OCI-LY1 (cell line): Measurements from ENCODE around the gene PMAIP1.

Source experiments
- H2AFZ ChIP-seq: fragments of 200-600 bp; sonication (generic), shearing (Covaris generic); 2 replicates; pipeline ENCODE4 v1.6.0; 2014; ENCODE audit warnings: antibody characterized with exemption, mild to moderate bottlenecking, low read length
- H3F3A ChIP-seq: fragments of 200-600 bp; sonication (generic), shearing (Covaris generic); 2 replicates; pipeline ENCODE4 v1.6.0; 2014; ENCODE audit warnings: mild to moderate bottlenecking, antibody characterized with exemption, low read length, moderate library complexity; ENCODE audit not compliant: insufficient read depth
- H3K27ac ChIP-seq: fragments of 200-600 bp; sonication (generic); 2 replicates; pipeline ENCODE4 v1.5.1; 2014; ENCODE audit warnings: low read length, mixed run types, mild to moderate bottlenecking, low read depth; ENCODE audit not compliant: poor library complexity, severe bottlenecking
- H3K27me3 ChIP-seq: fragments of 200-600 bp; sonication (generic); 2 replicates; pipeline ENCODE4 v1.6.0; 2014; ENCODE audit warnings: antibody characterized with exemption, mild to moderate bottlenecking, low read length, moderate library complexity; ENCODE audit not compliant: insufficient read depth
- H3K36me3 ChIP-seq: fragments of 200-600 bp; sonication (generic); 2 replicates; pipeline ENCODE4 v1.6.1; 2014; ENCODE audit warnings: mild to moderate bottlenecking, antibody characterized with exemption, low read length, moderate library complexity, mixed read lengths; ENCODE audit not compliant: insufficient read depth
- H3K4me1 ChIP-seq: fragments of 200-600 bp; sonication (generic); 2 replicates; pipeline ENCODE4 v1.5.1; 2014; ENCODE audit warnings: mild to moderate bottlenecking, low read length, moderate library complexity; ENCODE audit not compliant: insufficient read depth, severe bottlenecking
- H3K4me2 ChIP-seq: fragments of 200-600 bp; sonication (generic), shearing (Covaris generic); 2 replicates; pipeline ENCODE4 v1.6.1; 2014; ENCODE audit warnings: low read length
- H3K4me3 ChIP-seq: fragments of 200-600 bp; sonication (generic); 2 replicates; pipeline ENCODE4 v1.5.1; 2014; ENCODE audit warnings: low read length, low read depth, mild to moderate bottlenecking, mixed read lengths; ENCODE audit not compliant: poor library complexity, severe bottlenecking
- H3K79me2 ChIP-seq: fragments of 200-600 bp; shearing (Covaris generic); 2 replicates; pipeline ENCODE4 v1.6.1; 2016; ENCODE audit warnings: mixed run types, low read length, mixed read lengths; ENCODE audit not compliant: insufficient read depth
- H3K9ac ChIP-seq: fragments of 200-600 bp; sonication (generic), shearing (Covaris generic); 2 replicates; pipeline ENCODE4 v1.6.1; 2014; ENCODE audit warnings: mild to moderate bottlenecking, low read length, mixed read lengths
- H3K9me2 ChIP-seq: fragments of 200-600 bp; sonication (generic), shearing (Covaris generic); 2 replicates; pipeline ENCODE4 v1.6.1; 2014; ENCODE audit warnings: low read depth, mild to moderate bottlenecking, low read length, mixed read lengths
- H3K9me3 ChIP-seq: fragments of 200-600 bp; shearing (Covaris generic); 2 replicates; pipeline ENCODE4 v1.6.1; 2014; ENCODE audit warnings: low read length, mixed read lengths
- H4K20me1 ChIP-seq: fragments of 200-600 bp; sonication (generic), shearing (Covaris generic); 2 replicates; pipeline ENCODE4 v1.6.0; 2016; ENCODE audit warnings: mild to moderate bottlenecking, low read length; ENCODE audit not compliant: insufficient read depth
- EZH2 ChIP-seq: fragments of 200-600 bp; sonication (generic), shearing (Covaris generic); IDR thresholded peaks from 2 replicates; pipeline ENCODE4 v1.8.0; 2017; ENCODE audit warnings: borderline replicate concordance, mixed run types, mild to moderate bottlenecking, antibody characterized with exemption, low read length, moderate library complexity, mixed read lengths
- TF ChIP-seq, protein P1 (sequence below): fragments of 200-600 bp; sonication (generic), shearing (Covaris generic); IDR thresholded peaks from 2 replicates; pipeline ENCODE4 v1.5.1; 2017; ENCODE audit warnings: mild to moderate bottlenecking, antibody characterized with exemption, low read length, moderate library complexity, mixed read lengths

Gene PMAIP1

DNA sequence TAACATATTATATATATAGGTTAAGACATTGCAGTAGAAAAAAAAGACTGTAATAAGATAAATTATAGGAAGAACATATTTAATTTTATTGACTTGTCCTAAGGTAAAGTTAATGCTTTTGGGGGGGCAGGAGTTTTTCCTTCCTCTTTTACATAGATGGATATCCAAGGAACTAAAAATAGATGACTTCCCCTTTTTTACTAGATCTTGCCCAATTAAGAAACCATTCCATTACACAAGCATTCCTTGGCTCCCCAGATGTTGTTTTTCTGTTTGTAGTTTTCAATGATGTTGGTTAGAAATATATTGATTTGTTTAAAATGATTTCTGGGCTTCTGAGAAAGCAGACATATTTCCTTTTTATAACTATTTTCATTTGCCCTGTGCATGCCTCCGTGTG lies 22.4 kb upstream of the PMAIP1 start:
- H3K4me1 ChIP-seq, result peaks cover 60% of the 10 kb centered on the region
- H4K20me1 ChIP-seq, result no peaks in the 10 kb centered on the region
- TF ChIP-seq, protein P1, sequence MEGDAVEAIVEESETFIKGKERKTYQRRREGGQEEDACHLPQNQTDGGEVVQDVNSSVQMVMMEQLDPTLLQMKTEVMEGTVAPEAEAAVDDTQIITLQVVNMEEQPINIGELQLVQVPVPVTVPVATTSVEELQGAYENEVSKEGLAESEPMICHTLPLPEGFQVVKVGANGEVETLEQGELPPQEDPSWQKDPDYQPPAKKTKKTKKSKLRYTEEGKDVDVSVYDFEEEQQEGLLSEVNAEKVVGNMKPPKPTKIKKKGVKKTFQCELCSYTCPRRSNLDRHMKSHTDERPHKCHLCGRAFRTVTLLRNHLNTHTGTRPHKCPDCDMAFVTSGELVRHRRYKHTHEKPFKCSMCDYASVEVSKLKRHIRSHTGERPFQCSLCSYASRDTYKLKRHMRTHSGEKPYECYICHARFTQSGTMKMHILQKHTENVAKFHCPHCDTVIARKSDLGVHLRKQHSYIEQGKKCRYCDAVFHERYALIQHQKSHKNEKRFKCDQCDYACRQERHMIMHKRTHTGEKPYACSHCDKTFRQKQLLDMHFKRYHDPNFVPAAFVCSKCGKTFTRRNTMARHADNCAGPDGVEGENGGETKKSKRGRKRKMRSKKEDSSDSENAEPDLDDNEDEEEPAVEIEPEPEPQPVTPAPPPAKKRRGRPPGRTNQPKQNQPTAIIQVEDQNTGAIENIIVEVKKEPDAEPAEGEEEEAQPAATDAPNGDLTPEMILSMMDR, result no peak
- no peak for TF ChIP-seq EZH2
- H3K9me2 ChIP-seq, result no peaks in the 10 kb centered on the region
- no peaks in the 10 kb centered on the region for H3K27me3 ChIP-seq
- no peaks in the 10 kb centered on the region for H3K79me2 ChIP-seq
- H3K4me2 ChIP-seq, result no peak overlapping the region
- peak overlapping the region; percentile 2 for H3K27ac ChIP-seq
- H2AFZ ChIP-seq, result no peak overlapping the region
- no peak overlapping the region for H3K4me3 ChIP-seq
- peaks cover 6% of the 10 kb centered on the region; the same call in 1 of the 2 replicates for H3F3A ChIP-seq
- H3K9me3 ChIP-seq, result no peaks in the 10 kb centered on the region
- H3K36me3 ChIP-seq, result no peaks in the 10 kb centered on the region
- H3K9ac ChIP-seq, result no peak overlapping the region

DNA sequence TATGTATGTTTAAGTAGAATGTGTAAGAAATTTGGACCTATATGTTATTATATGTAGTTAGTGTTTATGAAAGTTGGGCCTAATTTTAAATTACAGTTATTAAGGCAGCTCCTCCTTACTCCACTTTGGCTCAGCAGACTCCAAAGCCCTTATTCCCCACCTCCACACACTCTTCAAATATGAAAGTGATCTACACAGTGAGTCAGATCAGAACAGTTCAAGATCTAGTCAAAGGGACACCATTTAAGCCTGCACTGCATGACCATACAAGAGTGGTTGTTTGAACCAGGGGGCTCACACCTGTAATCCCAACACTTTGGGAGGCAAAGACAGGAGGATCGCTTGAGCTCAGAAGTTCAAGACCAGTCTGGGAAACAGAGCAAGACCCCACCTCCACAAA lies 21.2 kb upstream of the PMAIP1 start:
- Histone ChIP-seq H3F3A (peaks cover 9% of the 10 kb centered on the region; the same call in 1 of the 2 replicates), H3K9me2 (no peaks in the 10 kb centered on the region), H3K4me1 (peaks cover 59% of the 10 kb centered on the region), H3K4me2 (no peak overlapping the region), H3K9ac (no peak overlapping the region), H3K9me3 (no peaks in the 10 kb centered on the region), H3K79me2 (no peaks in the 10 kb centered on the region), H3K4me3 (no peak overlapping the region), H3K27ac (peak overlapping the region; percentile 2), H2AFZ (no peak overlapping the region), H4K20me1 (no peaks in the 10 kb centered on the region), H3K36me3 (no peaks in the 10 kb centered on the region), H3K27me3 (no peaks in the 10 kb centered on the region)
- TF ChIP-seq, protein P1, result no peak
- no peak for TF ChIP-seq EZH2

DNA sequence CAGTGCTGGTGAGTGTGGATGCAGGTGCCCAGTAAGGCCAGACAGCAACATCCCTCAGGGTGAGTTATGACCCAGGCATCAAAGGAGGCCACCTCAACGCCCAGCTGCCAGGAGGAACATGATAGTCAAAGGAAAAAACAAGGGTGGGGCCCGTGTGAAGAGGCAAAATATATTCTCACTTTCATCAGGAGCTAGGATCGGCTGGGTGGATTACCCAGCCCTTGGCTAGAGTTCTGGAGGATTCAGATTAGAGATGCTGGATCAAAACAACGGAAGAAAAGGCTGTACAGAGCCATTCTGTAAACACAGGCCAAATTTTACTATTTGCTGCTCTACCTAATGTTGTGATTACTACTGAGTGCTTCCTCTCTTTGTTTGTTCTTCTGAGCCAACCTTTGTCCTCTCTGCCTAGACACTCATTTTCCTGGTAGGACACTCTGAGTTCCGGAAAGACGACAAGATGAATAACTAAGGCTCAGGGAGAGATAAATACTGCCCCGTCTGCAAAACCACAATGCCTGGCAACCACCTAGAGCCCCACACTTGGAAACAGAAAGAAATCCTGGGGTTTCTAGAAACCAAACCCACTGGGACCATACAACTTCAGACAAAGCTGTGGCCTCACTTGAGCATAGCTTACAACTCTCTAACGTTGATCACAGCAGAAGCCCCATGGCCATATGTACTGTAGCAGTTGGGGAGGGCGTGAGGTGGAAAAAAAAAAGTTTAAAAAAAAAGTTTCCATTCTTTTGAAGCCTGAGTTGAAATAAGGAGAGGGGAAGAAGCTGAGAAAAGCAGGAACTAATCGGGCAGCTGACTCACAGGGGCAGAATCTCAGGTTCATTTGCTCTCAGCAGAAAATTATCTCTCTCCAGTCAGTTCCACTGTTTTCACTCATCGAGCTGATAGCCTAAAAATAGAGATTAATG lies 17.8 kb upstream of the PMAIP1 start:
- Histone ChIP-seq H2AFZ (no peak overlapping the region), H3K27ac (peak overlapping the region; percentile 95)

More for the DNA sequence above, 17.8 kb upstream of the PMAIP1 start:
- H3K9ac ChIP-seq, result peak overlapping the region; percentile 26; the same call in 1 of the 2 replicates
- no peak for TF ChIP-seq EZH2
- TF ChIP-seq, protein P1, result no peak
- peaks cover 14% of the 10 kb centered on the region; the same call in 1 of the 2 replicates for H3F3A ChIP-seq
- no peaks in the 10 kb centered on the region for H3K36me3 ChIP-seq
- H3K4me2 ChIP-seq, result peak overlapping the region; percentile 50
- no peaks in the 10 kb centered on the region for H3K9me2 ChIP-seq
- peaks cover 64% of the 10 kb centered on the region for H3K4me1 ChIP-seq
- H3K27me3 ChIP-seq, result no peaks in the 10 kb centered on the region
- H3K9me3 ChIP-seq, result no peaks in the 10 kb centered on the region
- no peak overlapping the region for H3K4me3 ChIP-seq
- no peaks in the 10 kb centered on the region for H4K20me1 ChIP-seq
- no peaks in the 10 kb centered on the region for H3K79me2 ChIP-seq
